ENCODE measurements around the gene ABCB9. TPM values are rescaled to one million over a fixed set of nuclear protein-coding genes. Genes with fewer than 3 reads are reported as not detected.
A peak's percentile ranks its signal among the peaks of the same experiment; 100 is the strongest.

ABCB9 gene
- total RNA-seq, 1 donor from 2014 or later = 1.9 TPM

GRCh38 chr12:122975790-122976647, 9.8 kb upstream of the ABCB9 start:
- H3K36me3 Mint-ChIP-seq = peaks cover 2% of the 10 kb centered on the region
- H3K27ac Mint-ChIP-seq = peak overlapping the region; percentile 57
- Histone ChIP-seq H3K9me3 (ENCODE audit: low read depth) (no peaks in the 10 kb centered on the region), H3K4me3 (peak overlapping the region; percentile 88), H3K79me2 (ENCODE audit: low read depth) (peaks cover 29% of the 10 kb centered on the region), H3F3A (ENCODE audit: low read depth) (peaks cover 9% of the 10 kb centered on the region), H3K36me3 (no peaks in the 10 kb centered on the region), H4K20me1 (ENCODE audit: low read depth) (peaks cover under 1% of the 10 kb centered on the region), H2AFZ (replicated peaks) (peak overlapping the region; percentile 96), H3K27me3 (no peaks in the 10 kb centered on the region), H3K4me2 (peak overlapping the region; percentile 81), H3K27ac (no peak overlapping the region), H3K4me1 (peaks cover 10% of the 10 kb centered on the region), H3K9ac (peak overlapping the region; percentile 80)
- no peaks in the 10 kb centered on the region for H3K27me3 Mint-ChIP-seq (ENCODE audit: insufficient read depth, low read depth)
- peak overlapping the region; percentile 98 for H3K4me3 Mint-ChIP-seq
- no peak for DNase-seq (ENCODE audit: low spot score)
- TF ChIP-seq EZH2 (IDR thresholded peaks at IDR 0.05) = no peak
- TF ChIP-seq, protein P1, sequence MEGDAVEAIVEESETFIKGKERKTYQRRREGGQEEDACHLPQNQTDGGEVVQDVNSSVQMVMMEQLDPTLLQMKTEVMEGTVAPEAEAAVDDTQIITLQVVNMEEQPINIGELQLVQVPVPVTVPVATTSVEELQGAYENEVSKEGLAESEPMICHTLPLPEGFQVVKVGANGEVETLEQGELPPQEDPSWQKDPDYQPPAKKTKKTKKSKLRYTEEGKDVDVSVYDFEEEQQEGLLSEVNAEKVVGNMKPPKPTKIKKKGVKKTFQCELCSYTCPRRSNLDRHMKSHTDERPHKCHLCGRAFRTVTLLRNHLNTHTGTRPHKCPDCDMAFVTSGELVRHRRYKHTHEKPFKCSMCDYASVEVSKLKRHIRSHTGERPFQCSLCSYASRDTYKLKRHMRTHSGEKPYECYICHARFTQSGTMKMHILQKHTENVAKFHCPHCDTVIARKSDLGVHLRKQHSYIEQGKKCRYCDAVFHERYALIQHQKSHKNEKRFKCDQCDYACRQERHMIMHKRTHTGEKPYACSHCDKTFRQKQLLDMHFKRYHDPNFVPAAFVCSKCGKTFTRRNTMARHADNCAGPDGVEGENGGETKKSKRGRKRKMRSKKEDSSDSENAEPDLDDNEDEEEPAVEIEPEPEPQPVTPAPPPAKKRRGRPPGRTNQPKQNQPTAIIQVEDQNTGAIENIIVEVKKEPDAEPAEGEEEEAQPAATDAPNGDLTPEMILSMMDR (IDR thresholded peaks at IDR 0.05) = no peak
- no peak for TF ChIP-seq EZH2phosphoT487 (IDR thresholded peaks at IDR 0.05)
- no peaks in the 10 kb centered on the region for H3K9me3 Mint-ChIP-seq
- peaks cover 25% of the 10 kb centered on the region for H3K4me1 Mint-ChIP-seq

DNA sequence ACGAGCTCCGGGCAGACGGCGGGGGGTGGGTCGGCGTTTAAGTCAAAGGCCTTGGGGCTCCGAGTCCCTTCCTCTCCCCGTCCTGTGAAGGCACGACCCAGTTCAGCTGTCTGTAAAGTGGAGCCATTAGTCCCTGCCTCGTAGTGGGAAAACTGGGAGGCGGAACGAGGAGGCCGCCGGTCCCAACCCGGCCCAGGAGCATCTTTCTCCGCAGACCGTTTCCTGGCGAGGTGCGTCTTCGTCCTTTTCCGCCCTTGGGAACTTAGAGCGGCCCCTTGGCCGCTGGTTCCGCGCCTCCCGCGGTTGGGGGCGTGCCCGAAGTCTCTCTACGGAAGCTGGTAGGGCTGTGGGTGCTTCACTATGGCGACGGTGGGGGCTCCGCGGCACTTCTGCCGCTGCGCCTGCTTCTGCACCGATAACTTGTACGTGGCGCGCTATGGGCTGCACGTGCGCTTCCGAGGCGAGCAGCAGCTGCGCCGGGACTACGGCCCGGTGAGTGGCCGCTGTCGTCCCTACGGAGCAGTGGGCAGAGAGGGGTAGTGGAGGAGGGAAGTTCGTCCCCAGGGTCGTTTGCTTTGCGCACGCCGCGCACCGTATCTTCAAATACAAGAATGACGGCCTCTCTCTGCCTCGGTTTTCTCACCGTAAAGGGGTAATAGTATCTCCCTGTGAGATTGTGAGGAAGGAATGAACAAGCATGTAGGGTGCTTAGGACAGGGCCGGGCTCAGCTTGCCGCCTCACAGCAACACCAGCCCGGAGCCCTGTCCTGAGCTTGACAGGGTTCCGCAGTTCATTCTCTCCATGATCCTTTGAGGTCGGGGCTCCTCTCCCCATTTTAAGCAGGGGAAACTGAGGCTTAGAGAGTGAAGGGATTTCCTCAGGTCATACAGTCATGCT, 8.9 kb upstream of the ABCB9 start, which contains the start of gene OGFOD2:
Gene OGFOD2, plus strand, starts transcription at position 353 of the 898 bp plus-strand sequence. Its CDS starts 8 bp downstream, at position 361.
- Histone ChIP-seq H3K4me1 (peaks cover 10% of the 10 kb centered on the region), H4K20me1 (ENCODE audit: low read depth) (no peaks in the 10 kb centered on the region), H3K36me3 (no peaks in the 10 kb centered on the region), H3K27ac (peak within 1 kb of the TSS; percentile 72), H3K9me3 (ENCODE audit: low read depth) (no peaks in the 10 kb centered on the region), H3K4me2 (peak within 1 kb of the TSS; percentile 81), H2AFZ (replicated peaks) (peak within 1 kb of the TSS; percentile 96), H3K4me3 (peak within 1 kb of the TSS; percentile 88), H3K27me3 (no peaks in the 10 kb centered on the region), H3F3A (ENCODE audit: low read depth) (peaks cover 9% of the 10 kb centered on the region), H3K79me2 (ENCODE audit: low read depth) (peaks cover 23% of the 10 kb centered on the region), H3K9ac (peak within 1 kb of the TSS; percentile 80)
- H3K36me3 Mint-ChIP-seq = peaks cover 2% of the 10 kb centered on the region
- peak; percentile 96 for DNase-seq (ENCODE audit: low spot score)
- TF ChIP-seq EZH2phosphoT487 (IDR thresholded peaks at IDR 0.05) = no peak
- no peak for TF ChIP-seq EZH2 (IDR thresholded peaks at IDR 0.05)
- TF ChIP-seq, protein P1 (IDR thresholded peaks at IDR 0.05) = no peak
- no peaks in the 10 kb centered on the region for H3K27me3 Mint-ChIP-seq (ENCODE audit: insufficient read depth, low read depth)
- peak within 1 kb of the TSS; percentile 98 for H3K4me3 Mint-ChIP-seq
- peak within 1 kb of the TSS; percentile 99 for H3K27ac Mint-ChIP-seq
- H3K4me1 Mint-ChIP-seq = peaks cover 25% of the 10 kb centered on the region
- no peaks in the 10 kb centered on the region for H3K9me3 Mint-ChIP-seq

- no peaks in the 10 kb centered on the region for H3K27me3 ChIP-seq
- H4K20me1 ChIP-seq (ENCODE audit: low read depth) = no peaks in the 10 kb centered on the region
- peaks cover 9% of the 10 kb centered on the region for H3F3A ChIP-seq (ENCODE audit: low read depth)
- Mint-ChIP-seq H3K4me1 (peaks cover 17% of the 10 kb centered on the region), H3K9me3 (no peaks in the 10 kb centered on the region), H3K27me3 (ENCODE audit: insufficient read depth, low read depth) (no peaks in the 10 kb centered on the region), H3K27ac (peak overlapping the region; percentile 99), H3K4me3 (peak overlapping the region; percentile 98), H3K36me3 (peaks cover 2% of the 10 kb centered on the region)
- peaks cover 5% of the 10 kb centered on the region for H3K4me1 ChIP-seq
- DNase-seq (ENCODE audit: low spot score) = peak; percentile 99
- peak overlapping the region; percentile 88 for H3K4me3 ChIP-seq
- peak overlapping the region; percentile 81 for H3K4me2 ChIP-seq
- no peaks in the 10 kb centered on the region for H3K9me3 ChIP-seq (ENCODE audit: low read depth)
- peak overlapping the region; percentile 72 for H3K27ac ChIP-seq
- H3K9ac ChIP-seq = peak overlapping the region; percentile 79
- H3K36me3 ChIP-seq = no peaks in the 10 kb centered on the region
- TF ChIP-seq EZH2phosphoT487 (IDR thresholded peaks at IDR 0.05) (no peak), EZH2 (IDR thresholded peaks at IDR 0.05) (no peak)
- TF ChIP-seq, protein P1 (IDR thresholded peaks at IDR 0.05) = no peak
- H3K79me2 ChIP-seq (ENCODE audit: low read depth) = peaks cover 15% of the 10 kb centered on the region
- H2AFZ ChIP-seq (replicated peaks) = peak overlapping the region; percentile 96
These were observed 8.1 kb upstream of the ABCB9 start for GRCh38 chr12:122974274-122974891.

All from neural progenitor cell (in vitro differentiated cells).